NCI-H2171 treated with DMSO at 0.1 percent for 48 hours (cell line): ENCODE data around the gene RPTOR.

Experiments
- DNase-seq: peaks from one replicate; lab custom pipeline; 2025; lab: John Stamatoyannopoulos, UW

RPTOR gene

GRCh38 chr17:80913928-80914821, 369.5 kb downstream of the RPTOR start:
- no peak for DNase-seq

GRCh38 chr17:80916246-80916645, 371.6 kb downstream of the RPTOR start:
- no peak for DNase-seq

- no peak for DNase-seq
Observed at GRCh38 chr17:80917716-80918560, 373.3 kb downstream of the RPTOR start.

- no peak for DNase-seq
Observed at GRCh38 chr17:80918731-80919130, 374.1 kb downstream of the RPTOR start.

- DNase-seq, result no peak
Observed at GRCh38 chr17:80919331-80920311, 375.0 kb downstream of the RPTOR start.

- DNase-seq, result no peak
Observed at GRCh38 chr17:80920441-80920840, 375.8 kb downstream of the RPTOR start.

- DNase-seq, result no peak
Observed at GRCh38 chr17:80921159-80921558, 376.5 kb downstream of the RPTOR start.

GRCh38 chr17:80921741-80922579, 377.3 kb downstream of the RPTOR start:
- no peak for DNase-seq

- no peak for DNase-seq
Observed at GRCh38 chr17:80922580-80923160, 378.0 kb downstream of the RPTOR start.

- no peak for DNase-seq
Observed at GRCh38 chr17:80923211-80924110, 378.8 kb downstream of the RPTOR start.

GRCh38 chr17:80924111-80924806, 379.6 kb downstream of the RPTOR start:
- no peak for DNase-seq

- DNase-seq, result no peak
Observed at GRCh38 chr17:80924807-80925610, 380.4 kb downstream of the RPTOR start.

GRCh38 chr17:80925688-80926335, 381.2 kb downstream of the RPTOR start:
- no peak for DNase-seq

- no peak for DNase-seq
Observed at GRCh38 chr17:80926591-80927250, 382.1 kb downstream of the RPTOR start.

GRCh38 chr17:80927791-80928216, 383.2 kb downstream of the RPTOR start:
- no peak for DNase-seq

GRCh38 chr17:80929449-80929848, 384.8 kb downstream of the RPTOR start:
- no peak for DNase-seq
